HepG2 (cell line): Measurements from ENCODE around the gene MMP23B. TPM values are rescaled to one million over a fixed set of nuclear protein-coding genes. Genes with fewer than 3 reads are reported as not detected.
A peak's percentile ranks its signal among the peaks of the same experiment; 100 is the strongest.

ENCODE experiments used
- ATAC-seq: fragments of 200-7000 bp; cut with Tn5 transposase; 3 replicates; pipeline ENCODE4 v1.9.1; 2020; ENCODE audit warnings: mild to moderate bottlenecking, moderate library complexity
- Bru-seq: library from RNA; stranded (reverse); fragments of 400-500 nt; gene quantifications from one replicate; lab custom pipeline; 2021; lab: Mats Ljungman, UMichigan
- BruChase-seq, 2 experiments: library from RNA; stranded (reverse); fragments of 400-500 nt; gene quantifications; one replicate each; lab custom pipeline; 2021; lab: Mats Ljungman, UMichigan
- BruUV-seq: library from RNA; stranded (reverse); fragments of 400-500 nt; replicated peaks from 2 replicates; lab custom pipeline; 2021; lab: Mats Ljungman, UMichigan
- CTCF ChIA-PET: fragments of 300-600 bp; formaldehyde crosslinking; extraction: SDS; loops from one replicate; lab custom pipeline; 2021; ENCODE audit warnings: low total read pairs, inconsistent platforms, low intra/inter-chr PET ratio; lab: Yijun Ruan, JAX
- POLR2A ChIA-PET: fragments of 350-600 bp; sonication (Branson Sonifier 250); formaldehyde crosslinking; loops from one replicate; lab custom pipeline; 2020; ENCODE audit warnings: antibody characterized with exemption, inconsistent platforms; lab: Yijun Ruan, JAX
- DNase-seq: peaks from one replicate; pipeline ENCODE4 v3.0.0-alpha.2; 2015; ENCODE audit warnings: low spot score
- FAIRE-seq: peaks from 3 replicates; lab custom pipeline; 2011; peaks lifted over from hg19 to GRCh38; lab: Jason Lieb, UNC
- H2AFZ ChIP-seq: one replicate; pipeline ENCODE4 v1.6.1; 2011; ENCODE audit warnings: low read length, inconsistent platforms
- H3K27ac ChIP-seq: fragments of 300-600 bp; 3 replicates; pipeline ENCODE4 v1.8.0; 2011; ENCODE audit warnings: mixed run types, mild to moderate bottlenecking, mixed read lengths, low read length, inconsistent platforms; ENCODE audit not compliant: insufficient read depth; ENCODE audit errors: extremely low read length
- H3K27me3 ChIP-seq, 2 experiments: fragments of 200-600 bp in 1 of 2; 2 replicates in 1 of 2; 3 replicates in 1 of 2; pipeline versions ENCODE4 v1.6.0 to v1.8.0; 2011; ENCODE audit warnings: low read length in 2 of 2, mild to moderate bottlenecking in 2 of 2, moderate library complexity in 2 of 2, inconsistent platforms in 1 of 2; ENCODE audit not compliant: insufficient read depth in 2 of 2, control insufficient read depth in 1 of 2
- H3K36me3 ChIP-seq, 2 experiments: fragments of 200-600 bp in 1 of 2; replicated peaks in 1 of 2; 2 replicates in 1 of 2; 3 replicates in 1 of 2; pipeline versions ENCODE4 v1.5.1 to v1.8.0; 2011; ENCODE audit warnings: low read length in 2 of 2, inconsistent platforms in 1 of 2; ENCODE audit not compliant: insufficient read depth in 2 of 2, control insufficient read depth in 1 of 2
- H3K4me1 ChIP-seq: 2 replicates; pipeline ENCODE4 v1.5.1; 2012; ENCODE audit warnings: low read length, inconsistent platforms; ENCODE audit not compliant: insufficient read depth
- H3K4me2 ChIP-seq: 2 replicates; pipeline ENCODE4 v1.6.0; 2011; ENCODE audit warnings: low read depth, low read length, inconsistent platforms
- H3K4me3 ChIP-seq, 3 experiments: fragments of 200-600 bp in 1 of 3; sonication (generic), shearing (Covaris generic) in 1 of 3; replicated peaks in 1 of 3; 2 replicates each; pipeline ENCODE4 v1.5.1; 2011 to 2016; ENCODE audit warnings: low read length in 3 of 3, inconsistent platforms in 2 of 3, low read depth in 2 of 3, mild to moderate bottlenecking in 2 of 3, control low read depth in 1 of 3, mixed read lengths in 1 of 3; ENCODE audit not compliant: insufficient read depth in 1 of 3
- H3K79me2 ChIP-seq: one replicate; pipeline ENCODE4 v1.6.1; 2011; ENCODE audit warnings: low read length, inconsistent platforms; ENCODE audit not compliant: insufficient read depth
- H3K9ac ChIP-seq: 2 replicates; pipeline ENCODE4 v1.6.0; 2011; ENCODE audit warnings: mild to moderate bottlenecking, low read depth, low read length, inconsistent platforms; ENCODE audit not compliant: insufficient read depth
- H3K9me3 ChIP-seq: 2 replicates; pipeline ENCODE4 v1.5.1; 2012; ENCODE audit warnings: mild to moderate bottlenecking, low read length
- H4K20me1 ChIP-seq: 2 replicates; pipeline ENCODE4 v1.6.0; 2011; ENCODE audit warnings: inconsistent platforms, mild to moderate bottlenecking, low read length, moderate library complexity; ENCODE audit not compliant: insufficient read depth
- AHR ChIP-seq: IDR thresholded peaks from 2 replicates; pipeline ENCODE4 v1.6.1; 2018; ENCODE audit warnings: missing genetic modification reagents, missing compliant biosample characterization
- BRF2 ChIP-seq: sonication (generic); formaldehyde crosslinking; IDR thresholded peaks from 2 replicates; pipeline ENCODE4 v1.8.1; 2022; ENCODE audit warnings: mild to moderate bottlenecking, missing genetic modification reagents
- HNRNPK ChIP-seq: fragments of 200-400 bp; formaldehyde crosslinking; IDR thresholded peaks from 2 replicates; pipeline ENCODE4 v1.6.1; 2018; ENCODE audit warnings: low read length, low read depth, moderate library complexity, mild to moderate bottlenecking; ENCODE audit not compliant: poor library complexity, severe bottlenecking
- MTF2 ChIP-seq: sonication (generic); formaldehyde crosslinking; IDR thresholded peaks from 2 replicates; pipeline ENCODE4 v1.5.0; 2020; ENCODE audit warnings: missing genetic modification reagents, borderline replicate concordance
- MYC ChIP-seq: sonication (generic); formaldehyde crosslinking; IDR thresholded peaks from 2 replicates; pipeline ENCODE4 v1.9.0; 2021; ENCODE audit warnings: missing genetic modification reagents, borderline replicate concordance
- RARG ChIP-seq: sonication (generic); formaldehyde crosslinking; IDR thresholded peaks from 2 replicates; pipeline ENCODE4 v1.4.0; 2020; ENCODE audit warnings: low read depth, mild to moderate bottlenecking, missing genetic modification reagents
- SIX4 ChIP-seq: sonication (generic); formaldehyde crosslinking; IDR thresholded peaks from 2 replicates; pipeline ENCODE4 v1.4.0; 2020; ENCODE audit warnings: missing genetic modification reagents
- ZNF205 ChIP-seq: IDR thresholded peaks from 2 replicates; pipeline ENCODE4 v1.6.1; 2018; ENCODE audit warnings: missing biosample characterization, missing genetic modification reagents
- ZNF567 ChIP-seq: sonication (generic); formaldehyde crosslinking; IDR thresholded peaks from 2 replicates; pipeline ENCODE4 v1.8.1; 2023; ENCODE audit warnings: mild to moderate bottlenecking, missing genetic modification reagents, borderline replicate concordance
- ZNF577 ChIP-seq: sonication (generic); formaldehyde crosslinking; IDR thresholded peaks from 2 replicates; pipeline ENCODE4 v1.4.0; 2020; ENCODE audit warnings: mild to moderate bottlenecking, low read depth, missing genetic modification reagents, borderline replicate concordance
- WGBS: methylation state at CpG from one replicate; pipeline ENCODE4 v1.1.6; 2017; ENCODE audit warnings: low lambda C conversion rate; 5-methylcytosine and 5-hydroxymethylcytosine counted together
- in situ Hi-C: cut with HindIII; loops from 2 replicates; pipeline ENCODE4 v1.10.0; 2017; ENCODE audit warnings: low pct_unique_long_range_greater_than_20kb; ENCODE audit not compliant: extremely low pct_ligation_motif_present
- intact Hi-C: fragments of 100-400 bp; cut with micrococcal nuclease; formaldehyde crosslinking; loops from one replicate; pipeline ENCODE4 v1.10.0; 2022; ENCODE audit not compliant: unreplicated experiment
- long read RNA-seq, 2 experiments: library from RNA in 1 of 2; library from polyadenylated mRNA in 1 of 2; stranded (forward) in 1 of 2; unstranded in 1 of 2; transcript quantifications; one replicate each; pipeline ENCODE4 v2.0.0, GENCODE V29; 2019 to 2022
- polyA minus RNA-seq, 3 experiments: library from RNA; depleted of rRNA, polyadenylated mRNA; stranded (reverse); fragments of >200 nt; gene quantifications; 2 replicates each; pipeline ENCODE4 v1.2.3, GENCODE V29; 2011; ENCODE audit warnings: low replicate concordance in 1 of 3
- polyA plus RNA-seq, 8 experiments: library from polyadenylated mRNA; depleted of rRNA in 3 of 8; stranded (reverse) in 7 of 8; unstranded in 1 of 8; fragments of >200 nt; fragmentation: Illumina TruSeq in 4 of 8; extraction: Trizol in 4 of 8; gene quantifications; 2 replicates each; pipeline versions ENCODE4 v1.2.1 to v1.2.3, GENCODE V29; 2011 to 2016; ENCODE audit warnings: low read depth in 4 of 8, missing spikeins in 1 of 8, mixed read lengths in 1 of 8; ENCODE audit not compliant: insufficient read depth in 1 of 8
- total RNA-seq, 5 experiments: library from RNA; depleted of rRNA; stranded (reverse); fragments of >200 nt; fragmentation: Illumina TruSeq; extraction: Trizol; gene quantifications; 2 replicates each; pipeline ENCODE4 v1.2.3, GENCODE V29; 2016; ENCODE audit warnings: low read depth in 1 of 5
- TF ChIP-seq, protein P1 (sequence below): IDR thresholded peaks from 2 replicates; pipeline ENCODE4 v1.6.1; 2016; ENCODE audit warnings: missing biosample characterization, missing genetic modification reagents, low read depth
- TF ChIP-seq, protein P2 (sequence below): sonication (generic); formaldehyde crosslinking; IDR thresholded peaks from 2 replicates; pipeline ENCODE4 v1.5.0; 2020; ENCODE audit warnings: missing genetic modification reagents
- TF ChIP-seq, protein P3 (sequence below): sonication (generic); formaldehyde crosslinking; IDR thresholded peaks from 2 replicates; pipeline ENCODE4 v1.5.0; 2020; ENCODE audit warnings: mild to moderate bottlenecking, missing genetic modification reagents

The MMP23B gene
- total RNA-seq (2016; rRNA removed; fragmentation: Illumina TruSeq; extraction: Trizol) = 0.75 and 1.0 TPM in 2 replicates
- total RNA-seq (2016; cell fraction: cytosol; rRNA removed; fragmentation: Illumina TruSeq; extraction: Trizol; ENCODE audit: low read depth) = 1.0 and 1.4 TPM in 2 replicates
- total RNA-seq (2016; cell fraction: insoluble cytoplasmic fraction; rRNA removed; fragmentation: Illumina TruSeq; extraction: Trizol) = 0.46 and 1.8 TPM in 2 replicates
- total RNA-seq (2016; cell fraction: membrane; rRNA removed; fragmentation: Illumina TruSeq; extraction: Trizol) = 1.1 and 1.5 TPM in 2 replicates
- 2.1 and 2.7 TPM in 2 replicates for total RNA-seq (2016; cell fraction: nucleus; rRNA removed; fragmentation: Illumina TruSeq; extraction: Trizol)
- 0.61 and 2.0 TPM in 2 replicates for polyA plus RNA-seq (2011; rRNA removed)
- polyA plus RNA-seq (2011; cell fraction: cytosol; rRNA removed) = 0.92 and 1.5 TPM in 2 replicates
- 16.7 and 18.0 TPM in 2 replicates for polyA plus RNA-seq (2011; cell fraction: nucleus; rRNA removed)
- polyA plus RNA-seq (2012) = 0.85 and 1.5 TPM in 2 replicates
- 0.46 and 1.3 TPM in 2 replicates for polyA plus RNA-seq (2016; cell fraction: cytosol; fragmentation: Illumina TruSeq; extraction: Trizol; ENCODE audit: low read depth)
- 0.38 and 0.46 TPM in 2 replicates for polyA plus RNA-seq (2016; cell fraction: insoluble cytoplasmic fraction; fragmentation: Illumina TruSeq; extraction: Trizol; ENCODE audit: low read depth)
- 0.78 and 1.4 TPM in 2 replicates for polyA plus RNA-seq (2016; cell fraction: membrane; fragmentation: Illumina TruSeq; extraction: Trizol; ENCODE audit: low read depth)
- polyA plus RNA-seq (2016; cell fraction: nucleus; fragmentation: Illumina TruSeq; extraction: Trizol; ENCODE audit: insufficient read depth, low read depth) = 0.47 and 1.1 TPM in 2 replicates
- 0.54 and 0.75 TPM in 2 replicates for polyA minus RNA-seq (2011; rRNA and poly(A)+ RNA removed; ENCODE audit: low replicate concordance)
- 0.79 TPM in 1 of 2 replicates, not detected in the other for polyA minus RNA-seq (2011; cell fraction: cytosol; rRNA and poly(A)+ RNA removed)
- polyA minus RNA-seq (2011; cell fraction: nucleus; rRNA and poly(A)+ RNA removed) = 0.77 and 1.4 TPM in 2 replicates
- Bru-seq, nascent RNA = not detected
- BruChase-seq, experiment 1, labeled RNA remaining after a 6-hour chase = percentile 29 among the genes with signal in this experiment
- percentile 25 among the genes with signal in this experiment for BruChase-seq, experiment 2, labeled RNA remaining after a 2-hour chase
- long read RNA-seq, experiment 1 = 0 reads
- long read RNA-seq, experiment 2, partial matches to known transcripts = 0 of 6 reads
- long read RNA-seq, experiment 2, other reads (novel, unspliced or antisense) = 4 of 6 reads

DNA sequence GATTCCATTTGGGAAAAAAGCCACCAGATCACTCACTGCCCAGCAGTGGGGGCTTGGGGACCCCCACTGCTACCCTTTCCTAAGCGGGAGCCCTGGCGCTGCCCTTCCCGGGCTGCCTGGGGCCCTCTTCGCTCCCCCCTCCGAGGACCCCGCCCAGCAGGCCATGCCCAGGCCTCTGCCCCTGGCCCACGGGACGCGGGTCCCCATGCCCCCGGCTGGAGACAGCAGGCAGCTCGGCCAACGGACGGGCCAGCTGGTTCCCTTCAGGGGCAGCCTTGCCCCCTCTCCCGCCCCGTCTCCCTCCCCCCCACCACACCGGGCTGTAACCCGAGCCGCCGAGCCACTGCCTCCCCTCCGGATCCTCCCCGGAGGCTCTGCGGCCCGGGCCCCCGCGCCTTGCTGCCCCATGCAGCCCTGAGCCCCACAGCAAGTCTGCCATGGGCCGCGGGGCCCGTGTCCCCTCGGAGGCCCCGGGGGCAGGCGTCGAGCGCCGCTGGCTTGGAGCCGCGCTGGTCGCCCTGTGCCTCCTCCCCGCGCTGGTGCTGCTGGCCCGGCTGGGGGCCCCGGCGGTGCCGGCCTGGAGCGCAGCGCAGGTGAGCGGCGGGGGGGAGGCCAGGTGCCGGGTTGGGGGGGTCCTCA lies at the start of gene MMP23B:
Gene MMP23B (plus strand): TSS at position 392 of the 639 bp plus-strand sequence. CDS start 46 bp downstream, at position 438.
- peak within 1 kb of the TSS; percentile 49; the same call in 1 of the 2 replicates for H3K9ac ChIP-seq
- BruUV-seq = no TSS peak
- H3K79me2 ChIP-seq = no peaks in the 10 kb centered on the region
- DNase-seq (no peak), ATAC-seq (peak; percentile 43), FAIRE-seq (no peak)
- intact Hi-C loops (no loop called here), in situ Hi-C loops (no loop called here)
- no peaks in the 10 kb centered on the region for H3K4me1 ChIP-seq
- no peaks in the 10 kb centered on the region for H3K9me3 ChIP-seq
- 13% methylated on average over 6 of the region's 48 CpGs for WGBS
- ChIA-PET POLR2A (no interaction called here), CTCF (no interaction called here)
- H3K36me3 ChIP-seq = peaks cover 0 to 2% of the 10 kb centered on the region in 2 experiments; a peak in 1 of 5 replicates
- H4K20me1 ChIP-seq = no peaks in the 10 kb centered on the region
- no peak within 1 kb of the TSS for H3K27ac ChIP-seq
- peak within 1 kb of the TSS; percentile 12 to 63 (median 43); a peak in 4 of 6 replicates for H3K4me3 ChIP-seq
- H2AFZ ChIP-seq = no peak within 1 kb of the TSS
- no peaks in the 10 kb centered on the region for H3K27me3 ChIP-seq
- H3K4me2 ChIP-seq = peak within 1 kb of the TSS; percentile 70
- TF ChIP-seq HNRNPK (no peak), MTF2 (CRISPR knock-in tag) (no peak), ZNF205 (no peak), MYC (0 out of 2 replicates have a peak, but pooled peaks have one; percentile 24), BRF2 (CRISPR knock-in tag) (no peak), RARG (CRISPR knock-in tag) (no peak), SIX4 (CRISPR knock-in tag) (peak; percentile 66; the same call in 1 of the 2 replicates), ZNF567 (CRISPR knock-in tag) (no peak), AHR (CRISPR knock-in tag) (no peak), ZNF577 (CRISPR knock-in tag) (no peak)
- TF ChIP-seq, protein P1, sequence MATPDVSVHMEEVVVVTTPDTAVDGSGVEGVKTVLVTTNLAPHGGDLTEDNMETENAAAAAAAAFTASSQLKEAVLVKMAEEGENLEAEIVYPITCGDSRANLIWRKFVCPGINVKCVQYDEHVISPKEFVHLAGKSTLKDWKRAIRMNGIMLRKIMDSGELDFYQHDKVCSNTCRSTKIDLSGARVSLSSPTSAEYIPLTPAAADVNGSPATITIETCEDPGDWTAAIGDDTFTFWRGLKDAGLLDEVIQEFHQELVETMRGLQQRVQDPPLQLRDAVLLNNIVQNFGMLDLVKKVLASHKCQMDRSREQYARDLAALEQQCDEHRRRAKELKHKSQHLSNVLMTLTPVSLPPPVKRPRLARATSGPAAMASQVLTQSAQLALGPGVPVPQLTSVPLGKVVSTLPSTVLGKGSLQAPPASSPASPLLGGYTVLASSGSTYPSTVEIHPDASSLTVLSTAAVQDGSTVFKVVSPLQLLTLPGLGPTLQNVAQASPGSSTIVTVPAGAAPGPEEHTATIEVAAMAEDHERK = no peak
- TF ChIP-seq, protein P2, sequence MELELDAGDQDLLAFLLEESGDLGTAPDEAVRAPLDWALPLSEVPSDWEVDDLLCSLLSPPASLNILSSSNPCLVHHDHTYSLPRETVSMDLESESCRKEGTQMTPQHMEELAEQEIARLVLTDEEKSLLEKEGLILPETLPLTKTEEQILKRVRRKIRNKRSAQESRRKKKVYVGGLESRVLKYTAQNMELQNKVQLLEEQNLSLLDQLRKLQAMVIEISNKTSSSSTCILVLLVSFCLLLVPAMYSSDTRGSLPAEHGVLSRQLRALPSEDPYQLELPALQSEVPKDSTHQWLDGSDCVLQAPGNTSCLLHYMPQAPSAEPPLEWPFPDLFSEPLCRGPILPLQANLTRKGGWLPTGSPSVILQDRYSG (CRISPR knock-in tag) = no peak
- TF ChIP-seq, protein P3, sequence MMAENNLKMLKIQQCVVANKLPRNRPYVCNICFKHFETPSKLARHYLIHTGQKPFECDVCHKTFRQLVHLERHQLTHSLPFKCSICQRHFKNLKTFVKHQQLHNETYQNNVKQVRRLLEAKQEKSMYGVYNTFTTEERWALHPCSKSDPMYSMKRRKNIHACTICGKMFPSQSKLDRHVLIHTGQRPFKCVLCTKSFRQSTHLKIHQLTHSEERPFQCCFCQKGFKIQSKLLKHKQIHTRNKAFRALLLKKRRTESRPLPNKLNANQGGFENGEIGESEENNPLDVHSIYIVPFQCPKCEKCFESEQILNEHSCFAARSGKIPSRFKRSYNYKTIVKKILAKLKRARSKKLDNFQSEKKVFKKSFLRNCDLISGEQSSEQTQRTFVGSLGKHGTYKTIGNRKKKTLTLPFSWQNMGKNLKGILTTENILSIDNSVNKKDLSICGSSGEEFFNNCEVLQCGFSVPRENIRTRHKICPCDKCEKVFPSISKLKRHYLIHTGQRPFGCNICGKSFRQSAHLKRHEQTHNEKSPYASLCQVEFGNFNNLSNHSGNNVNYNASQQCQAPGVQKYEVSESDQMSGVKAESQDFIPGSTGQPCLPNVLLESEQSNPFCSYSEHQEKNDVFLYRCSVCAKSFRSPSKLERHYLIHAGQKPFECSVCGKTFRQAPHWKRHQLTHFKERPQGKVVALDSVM = peak; percentile 92
